HG03159 (cell line): ENCODE data around the gene TBPL2.

Source experiments
- ATAC-seq: cut with Tn5 transposase; IDR thresholded peaks from one replicate; pipeline ENCODE4 v1.9.1; 2021; ENCODE audit warnings: mild to moderate bottlenecking, moderate library complexity; ENCODE audit not compliant: unreplicated experiment

Gene TBPL2

GRCh38 chr14:55372825-55373224 is 67.6 kb downstream of the TBPL2 start:
- no peak for ATAC-seq

DNA sequence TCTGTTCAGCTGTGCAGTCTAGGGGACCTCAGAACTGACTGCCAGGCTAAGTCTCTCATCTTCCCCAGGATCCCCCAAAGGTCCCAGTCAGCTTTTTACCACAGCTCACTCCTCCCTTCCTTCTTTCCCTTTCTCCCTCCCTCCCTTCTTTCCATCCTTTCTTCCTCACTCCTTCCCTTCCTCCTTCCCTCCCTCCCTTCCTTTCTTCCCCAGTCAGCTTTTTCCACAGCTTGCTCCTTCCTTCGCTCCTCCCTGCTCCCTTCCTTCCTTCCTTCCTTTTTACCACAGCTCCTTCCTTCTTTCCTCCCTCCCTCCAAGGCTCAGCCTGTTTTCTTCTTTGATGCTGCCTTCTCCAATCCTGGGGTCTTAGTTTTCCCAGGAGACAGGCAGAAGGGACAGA is 68.0 kb downstream of the TBPL2 start:
- no peak for ATAC-seq

DNA sequence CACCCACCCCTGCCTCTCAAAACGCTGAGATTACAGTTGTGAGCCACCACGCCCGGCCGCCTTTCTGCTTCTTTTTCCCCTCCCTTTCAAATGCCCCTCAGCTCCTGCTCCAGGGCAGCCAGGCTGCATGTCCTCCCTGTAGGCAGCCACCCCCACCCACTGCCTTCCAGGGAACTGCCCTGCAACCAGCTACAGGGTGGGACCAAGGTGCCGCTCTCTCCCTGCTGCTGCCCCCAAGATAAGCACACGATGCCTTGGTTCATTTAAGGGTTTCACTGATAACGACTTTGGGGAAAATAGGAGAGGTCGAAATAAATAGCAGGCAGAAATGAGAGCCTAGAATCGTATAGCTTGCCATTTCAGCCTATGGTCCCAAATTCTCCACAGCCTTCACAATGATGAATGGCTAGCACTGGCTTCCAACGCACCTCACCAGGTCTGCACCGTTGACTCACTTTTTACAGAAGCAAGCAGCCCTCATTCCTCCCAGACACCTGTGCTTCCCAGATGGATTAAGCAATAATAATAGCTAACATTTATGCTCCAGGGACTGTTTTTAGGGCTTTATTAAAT is 69.4 kb downstream of the TBPL2 start:
- no peak for ATAC-seq

DNA sequence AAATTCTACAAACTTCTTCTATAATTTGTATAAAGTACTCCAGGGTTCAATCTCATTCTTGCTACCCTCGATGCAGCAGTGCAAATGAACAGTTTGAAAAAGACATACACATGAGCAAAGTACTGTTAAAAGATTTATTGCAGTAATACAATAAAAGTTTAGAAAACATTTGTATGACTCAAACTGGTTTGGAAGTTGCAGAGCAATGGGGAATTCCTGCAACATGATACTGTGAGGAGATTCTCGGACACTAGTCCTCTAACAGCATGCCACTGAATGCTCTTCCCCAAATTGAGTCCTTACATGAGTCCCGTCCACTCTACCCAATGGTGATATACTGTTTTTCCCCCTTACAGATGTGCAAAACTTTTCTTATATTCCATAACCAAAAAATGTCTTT is 74.1 kb downstream of the TBPL2 start:
- ATAC-seq: no peak
